K562 (cell line): ENCODE measurements around the gene CD84. TPM values are rescaled to one million over a fixed set of nuclear protein-coding genes. Genes with fewer than 3 reads are reported as not detected.

ENCODE experiments used
- CHD7 ChIP-seq: fragments of 200-600 bp; sonication (generic); IDR thresholded peaks from one replicate; pipeline ENCODE4 v1.6.1; 2012; ENCODE audit warnings: mild to moderate bottlenecking, low read depth, low read length, inconsistent platforms
- CTBP1 ChIP-seq: fragments of 450-650 bp; IDR thresholded peaks from 2 replicates; pipeline ENCODE4 v1.6.1; 2016; ENCODE audit warnings: borderline replicate concordance
- EP300 ChIP-seq: IDR thresholded peaks from 2 replicates; pipeline ENCODE4 v1.6.1; 2012; ENCODE audit warnings: low read length, improper control_type of control experiment
- FOXK1 ChIP-seq: sonication (generic); formaldehyde crosslinking; IDR thresholded peaks from 2 replicates; pipeline ENCODE4 v1.8.0; 2022; ENCODE audit warnings: missing genetic modification reagents, mild to moderate bottlenecking, borderline replicate concordance
- HDAC6 ChIP-seq: IDR thresholded peaks from 2 replicates; pipeline ENCODE4 v1.6.1; 2012; ENCODE audit warnings: low read depth, mild to moderate bottlenecking, control low read depth, inconsistent platforms, low read length, moderate library complexity
- NFXL1 ChIP-seq: fragments of 450-650 bp; formaldehyde crosslinking; IDR thresholded peaks from 2 replicates; pipeline ENCODE4 v1.4.0; 2021; ENCODE audit warnings: mild to moderate bottlenecking
- PHB2 ChIP-seq: fragments of 450-650 bp; IDR thresholded peaks from 2 replicates; pipeline ENCODE4 v1.6.1; 2017; ENCODE audit warnings: low read depth
- ZNF197 ChIP-seq: fragments of 200-800 bp; sonication (Bioruptor generic); IDR thresholded peaks from 2 replicates; pipeline ENCODE4 v1.6.1; 2016; ENCODE audit warnings: low read depth, missing genetic modification characterization, missing compliant biosample characterization
- polyA plus RNA-seq, 8 experiments: library from polyadenylated mRNA; depleted of rRNA in 4 of 8; stranded (reverse) in 5 of 8; unstranded in 3 of 8; fragments of >200 nt; fragmentation: Nextera tagmentation in 2 of 8; fragmentation: Illumina TruSeq in 1 of 8; extraction: Ambion mirVana in 2 of 8; extraction: Trizol in 1 of 8; gene quantifications; 2 replicates each; pipeline versions ENCODE4 v1.2.1 to v1.2.3, GENCODE V29; 2011 to 2014; ENCODE audit warnings: inconsistent platforms in 1 of 8, missing spikeins in 1 of 8
- total RNA-seq, 7 experiments: library from RNA; depleted of rRNA in 6 of 7; stranded (reverse); fragments of >200 nt in 6 of 7; fragmentation: Illumina TruSeq in 2 of 7; extraction: Trizol in 2 of 7; gene quantifications; 2 replicates each; pipeline versions ENCODE4 v1.2.1 to v1.2.3, GENCODE V29; 2011 to 2021; ENCODE audit warnings: low replicate concordance in 1 of 7
- TF ChIP-seq, protein P1 (sequence below): sonication (generic); formaldehyde crosslinking; IDR thresholded peaks from 2 replicates; pipeline ENCODE4 v1.8.1; 2023; ENCODE audit warnings: missing genetic modification reagents, mild to moderate bottlenecking, borderline replicate concordance

CD84 gene
- total and polyA plus RNA-seq, 9 of the 15 experiments (the other 6 are each of a cell fraction or from before 2014, with no cell fraction given) = 0.82 to 6.8 (median 2.0) TPM

- TF ChIP-seq CHD7 = no peak
- TF ChIP-seq FOXK1 (CRISPR knock-in tag) = no peak
- TF ChIP-seq PHB2 = no peak
- TF ChIP-seq HDAC6 = no peak
- no peak for TF ChIP-seq CTBP1
- TF ChIP-seq EP300 = no peak
- no peak for TF ChIP-seq NFXL1 (CRISPR knock-in tag)
- TF ChIP-seq, protein P1, sequence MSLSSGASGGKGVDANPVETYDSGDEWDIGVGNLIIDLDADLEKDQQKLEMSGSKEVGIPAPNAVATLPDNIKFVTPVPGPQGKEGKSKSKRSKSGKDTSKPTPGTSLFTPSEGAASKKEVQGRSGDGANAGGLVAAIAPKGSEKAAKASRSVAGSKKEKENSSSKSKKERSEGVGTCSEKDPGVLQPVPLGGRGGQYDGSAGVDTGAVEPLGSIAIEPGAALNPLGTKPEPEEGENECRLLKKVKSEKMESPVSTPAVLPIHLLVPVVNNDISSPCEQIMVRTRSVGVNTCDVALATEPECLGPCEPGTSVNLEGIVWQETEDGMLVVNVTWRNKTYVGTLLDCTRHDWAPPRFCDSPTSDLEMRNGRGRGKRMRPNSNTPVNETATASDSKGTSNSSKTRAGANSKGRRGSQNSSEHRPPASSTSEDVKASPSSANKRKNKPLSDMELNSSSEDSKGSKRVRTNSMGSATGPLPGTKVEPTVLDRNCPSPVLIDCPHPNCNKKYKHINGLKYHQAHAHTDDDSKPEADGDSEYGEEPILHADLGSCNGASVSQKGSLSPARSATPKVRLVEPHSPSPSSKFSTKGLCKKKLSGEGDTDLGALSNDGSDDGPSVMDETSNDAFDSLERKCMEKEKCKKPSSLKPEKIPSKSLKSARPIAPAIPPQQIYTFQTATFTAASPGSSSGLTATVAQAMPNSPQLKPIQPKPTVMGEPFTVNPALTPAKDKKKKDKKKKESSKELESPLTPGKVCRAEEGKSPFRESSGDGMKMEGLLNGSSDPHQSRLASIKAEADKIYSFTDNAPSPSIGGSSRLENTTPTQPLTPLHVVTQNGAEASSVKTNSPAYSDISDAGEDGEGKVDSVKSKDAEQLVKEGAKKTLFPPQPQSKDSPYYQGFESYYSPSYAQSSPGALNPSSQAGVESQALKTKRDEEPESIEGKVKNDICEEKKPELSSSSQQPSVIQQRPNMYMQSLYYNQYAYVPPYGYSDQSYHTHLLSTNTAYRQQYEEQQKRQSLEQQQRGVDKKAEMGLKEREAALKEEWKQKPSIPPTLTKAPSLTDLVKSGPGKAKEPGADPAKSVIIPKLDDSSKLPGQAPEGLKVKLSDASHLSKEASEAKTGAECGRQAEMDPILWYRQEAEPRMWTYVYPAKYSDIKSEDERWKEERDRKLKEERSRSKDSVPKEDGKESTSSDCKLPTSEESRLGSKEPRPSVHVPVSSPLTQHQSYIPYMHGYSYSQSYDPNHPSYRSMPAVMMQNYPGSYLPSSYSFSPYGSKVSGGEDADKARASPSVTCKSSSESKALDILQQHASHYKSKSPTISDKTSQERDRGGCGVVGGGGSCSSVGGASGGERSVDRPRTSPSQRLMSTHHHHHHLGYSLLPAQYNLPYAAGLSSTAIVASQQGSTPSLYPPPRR = no peak
- no peak for TF ChIP-seq ZNF197
Measured at GRCh38 chr1:160553778-160554177, 25.5 kb downstream of the CD84 start (continued).
